H9 (cell line): ENCODE measurements around the gene SP140. TPM values are rescaled to one million over a fixed set of nuclear protein-coding genes. Genes with fewer than 3 reads are reported as not detected.

Experiments used
- DNase-seq: peaks from one replicate; pipeline ENCODE4 v3.0.0-alpha.2; 2017
- H2AFZ ChIP-seq: one replicate; pipeline ENCODE4 v1.6.1; 2013; ENCODE audit warnings: mild to moderate bottlenecking, low read length, control low read depth, moderate library complexity
- H2AK5ac ChIP-seq: 2 replicates; pipeline ENCODE4 v1.6.1; 2013; ENCODE audit warnings: low read length, control low read depth, mixed read lengths; ENCODE audit not compliant: insufficient read length
- H2BK120ac ChIP-seq: one replicate; pipeline ENCODE4 v1.6.1; 2013; ENCODE audit warnings: low read depth, mild to moderate bottlenecking, low read length, control low read depth, inconsistent platforms; ENCODE audit not compliant: poor library complexity, severe bottlenecking
- H2BK12ac ChIP-seq: 2 replicates; pipeline ENCODE4 v1.6.1; 2013; ENCODE audit warnings: low read length, control low read depth, mixed read lengths, low read depth; ENCODE audit not compliant: insufficient read length
- H2BK15ac ChIP-seq: 2 replicates; pipeline ENCODE4 v1.6.1; 2013; ENCODE audit warnings: low read depth, low read length, control low read depth
- H2BK20ac ChIP-seq: one replicate; pipeline ENCODE4 v1.6.1; 2013; ENCODE audit warnings: low read depth, mild to moderate bottlenecking, low read length, control low read depth, inconsistent platforms; ENCODE audit not compliant: poor library complexity, severe bottlenecking
- H2BK5ac ChIP-seq: 2 replicates; pipeline ENCODE4 v1.6.1; 2013; ENCODE audit warnings: low read length, control low read depth, mixed read lengths; ENCODE audit not compliant: insufficient read length
- H3K14ac ChIP-seq: 2 replicates; pipeline ENCODE4 v1.6.1; 2013; ENCODE audit warnings: low read length, control low read depth; ENCODE audit not compliant: insufficient read depth
- H3K18ac ChIP-seq: 2 replicates; pipeline ENCODE4 v1.6.1; 2013; ENCODE audit warnings: low read depth, mild to moderate bottlenecking, mixed read lengths, low read length, control low read depth; ENCODE audit not compliant: insufficient read length
- H3K23ac ChIP-seq: 2 replicates; pipeline ENCODE4 v1.6.1; 2013; ENCODE audit warnings: low read length, control low read depth, mixed read lengths, low read depth; ENCODE audit not compliant: insufficient read length
- H3K23me2 ChIP-seq: 2 replicates; pipeline ENCODE4 v1.6.1; 2013; ENCODE audit warnings: low read depth, mild to moderate bottlenecking, mixed read lengths, low read length, control low read depth; ENCODE audit not compliant: insufficient read length, poor library complexity, severe bottlenecking
- H3K27ac ChIP-seq: 2 replicates; pipeline ENCODE4 v1.5.1; 2013; ENCODE audit warnings: low read length, control low read depth, mixed read lengths, low read depth; ENCODE audit not compliant: insufficient read length
- H3K27me3 ChIP-seq: 2 replicates; pipeline ENCODE4 v1.6.1; 2013; ENCODE audit warnings: low read length, control low read depth, inconsistent platforms; ENCODE audit not compliant: insufficient read depth
- H3K4ac ChIP-seq: 2 replicates; pipeline ENCODE4 v1.6.1; 2013; ENCODE audit warnings: low read depth, mild to moderate bottlenecking, control low read depth, inconsistent platforms, low read length, moderate library complexity
- H3K4me1 ChIP-seq: 2 replicates; pipeline ENCODE4 v1.6.1; 2013; ENCODE audit warnings: low read length, control low read depth, inconsistent platforms; ENCODE audit not compliant: insufficient read depth
- H3K4me2 ChIP-seq: 2 replicates; pipeline ENCODE4 v1.6.1; 2013; ENCODE audit warnings: low read length, control low read depth, mixed read lengths; ENCODE audit not compliant: insufficient read length, insufficient read depth
- H3K56ac ChIP-seq: 2 replicates; pipeline ENCODE4 v1.6.1; 2013; ENCODE audit warnings: low read depth, mild to moderate bottlenecking, mixed read lengths, low read length, control low read depth; ENCODE audit not compliant: insufficient read length
- H3K79me1 ChIP-seq: 2 replicates; pipeline ENCODE4 v1.6.1; 2013; ENCODE audit warnings: low read depth, mild to moderate bottlenecking, moderate library complexity, low read length, control low read depth, inconsistent platforms; ENCODE audit not compliant: insufficient read depth, poor library complexity, severe bottlenecking
- H3K79me2 ChIP-seq: 2 replicates; pipeline ENCODE4 v1.6.1; 2013; ENCODE audit warnings: low read length, control low read depth, inconsistent platforms; ENCODE audit not compliant: insufficient read depth
- H3K9ac ChIP-seq: 2 replicates; pipeline ENCODE4 v1.6.1; 2013; ENCODE audit warnings: low read length, control low read depth, mixed read lengths; ENCODE audit not compliant: insufficient read length; ENCODE audit errors: extremely low read depth
- H3K9me3 ChIP-seq: one replicate; pipeline ENCODE4 v1.6.1; 2013; ENCODE audit warnings: low read depth, low read length, inconsistent platforms; ENCODE audit not compliant: control insufficient read depth
- H3T11ph ChIP-seq: one replicate; pipeline ENCODE4 v1.6.1; 2013; ENCODE audit warnings: mild to moderate bottlenecking, low read length, control low read depth, inconsistent platforms
- H4K20me1 ChIP-seq: one replicate; pipeline ENCODE4 v1.6.1; 2013; ENCODE audit not compliant: control insufficient read depth, insufficient read length, insufficient read depth
- H4K5ac ChIP-seq: 2 replicates; pipeline ENCODE4 v1.6.1; 2013; ENCODE audit warnings: low read depth, mild to moderate bottlenecking, mixed read lengths, low read length, control low read depth; ENCODE audit not compliant: insufficient read length
- H4K8ac ChIP-seq: replicated peaks from 2 replicates; pipeline ENCODE4 v1.6.1; 2013; ENCODE audit warnings: low read length, control low read depth, mixed read lengths, low read depth; ENCODE audit not compliant: insufficient read length
- H4K91ac ChIP-seq: 2 replicates; pipeline ENCODE4 v1.6.1; 2013; ENCODE audit warnings: low read depth, mild to moderate bottlenecking, moderate library complexity, mixed read lengths, low read length, control low read depth; ENCODE audit not compliant: insufficient read length
- H3K27ac Mint-ChIP-seq, 3 experiments: 2 replicates in 2 of 3; 3 replicates in 1 of 3; pipeline ENCODE4 v1.8.0; 2020 to 2021; ENCODE audit warnings: mixed read lengths in 3 of 3, mild to moderate bottlenecking in 1 of 3, moderate library complexity in 1 of 3
- H3K27me3 Mint-ChIP-seq: 2 replicates; pipeline ENCODE4 v1.8.0; 2021; ENCODE audit warnings: low read depth, mild to moderate bottlenecking, moderate library complexity, mixed read lengths
- H3K36me3 Mint-ChIP-seq, 3 experiments: 2 replicates in 2 of 3; 3 replicates in 1 of 3; pipeline ENCODE4 v1.8.0; 2020 to 2021; ENCODE audit warnings: low read depth in 3 of 3, mixed read lengths in 3 of 3; ENCODE audit not compliant: insufficient read depth in 1 of 3
- H3K4me1 Mint-ChIP-seq, 2 experiments: 2 replicates each; pipeline ENCODE4 v1.8.0; 2020; ENCODE audit warnings: mixed read lengths in 2 of 2
- H3K4me3 Mint-ChIP-seq, 2 experiments: 2 replicates in 1 of 2; 3 replicates in 1 of 2; pipeline ENCODE4 v1.8.0; 2020 to 2021; ENCODE audit warnings: mild to moderate bottlenecking in 2 of 2, mixed read lengths in 2 of 2, moderate library complexity in 1 of 2
- H3K9me3 Mint-ChIP-seq, 2 experiments: 2 replicates in 1 of 2; 3 replicates in 1 of 2; pipeline ENCODE4 v1.8.0; 2020; ENCODE audit warnings: mild to moderate bottlenecking in 2 of 2, mixed read lengths in 2 of 2, moderate library complexity in 1 of 2
- CTCF ChIP-seq: fragments of 200-600 bp; sonication (generic); conservative IDR thresholded peaks from 3 replicates; pipeline ENCODE4 v1.8.0; 2021; ENCODE audit warnings: antibody characterized with exemption, mild to moderate bottlenecking
- WGBS: extraction: QIAGEN DNeasy Blood & Tissue Kit; methylation state at CpG from one replicate; pipeline ENCODE4 v1.1.7; 2013; ENCODE audit warnings: missing lambda C conversion rate, low lambda C conversion rate, mixed read lengths; ENCODE audit not compliant: insufficient read length; ENCODE audit errors: extremely low coverage; 5-methylcytosine and 5-hydroxymethylcytosine counted together
- total RNA-seq: library from RNA; stranded (reverse); gene quantifications from 2 replicates; pipeline ENCODE4 v1.2.1, GENCODE V29; 2021

Gene SP140
- total RNA-seq, 1 experiment from 2014 or later = 0.31 TPM

- H2AK5ac ChIP-seq = no peak overlapping the region
- no peak overlapping the region for H3K56ac ChIP-seq
- H3K4me3 Mint-ChIP-seq = peak overlapping the region; percentile 67 to 83
- no peak overlapping the region for H2BK5ac ChIP-seq
- peak overlapping the region; percentile 63 for H3K4me2 ChIP-seq
- H4K5ac ChIP-seq = no peak overlapping the region
- no peak overlapping the region for H3K23ac ChIP-seq
- H3K4me1 Mint-ChIP-seq = peaks cover 9 to 10% of the 10 kb centered on the region in 2 experiments
- H4K91ac ChIP-seq = no peak overlapping the region
- H2BK120ac ChIP-seq = no peak overlapping the region
- H3K79me2 ChIP-seq = no peaks in the 10 kb centered on the region
- no peak overlapping the region for H2AFZ ChIP-seq
- H4K8ac ChIP-seq = no peak overlapping the region
- TF ChIP-seq CTCF = no peak
- H3K9me3 Mint-ChIP-seq = no peaks in the 10 kb centered on the region
- no peak overlapping the region for H3K27ac ChIP-seq
- no peak overlapping the region for H2BK12ac ChIP-seq
- H3T11ph ChIP-seq = no peak overlapping the region
- H3K36me3 Mint-ChIP-seq = peaks cover 0 to 9% (median 0%) of the 10 kb centered on the region in 3 experiments; a peak in 1 of 7 replicates
- H3K14ac ChIP-seq = no peak overlapping the region
- no peak overlapping the region for H3K18ac ChIP-seq
- H3K9ac ChIP-seq = no peak overlapping the region
- DNase-seq = no peak
- no peak overlapping the region for H2BK20ac ChIP-seq
- H3K27me3 ChIP-seq = no peaks in the 10 kb centered on the region
- no peak overlapping the region for H3K27ac Mint-ChIP-seq
- no peaks in the 10 kb centered on the region for H3K4me1 ChIP-seq
- peaks cover 6% of the 10 kb centered on the region for H3K23me2 ChIP-seq
- no peak overlapping the region for H3K4ac ChIP-seq
- H3K27me3 Mint-ChIP-seq = no peaks in the 10 kb centered on the region
- no peak overlapping the region for H2BK15ac ChIP-seq
- no peaks in the 10 kb centered on the region for H4K20me1 ChIP-seq
- no peaks in the 10 kb centered on the region for H3K79me1 ChIP-seq
- WGBS = no CpG with 5 or more reads among the region's 1 CpG
- no peaks in the 10 kb centered on the region for H3K9me3 ChIP-seq
Observed at GRCh38 chr2:230220347-230220969, 5.1 kb upstream of the SP140 start.
